ENCODE measurements around the gene TAAR6. TPM values are rescaled to one million over a fixed set of nuclear protein-coding genes. Genes with fewer than 3 reads are reported as not detected.

Gene TAAR6
- total RNA-seq, 1 experiment from 2014 or later, result not detected

Small RNAs within 50 kb of the gene (small RNA-seq; reads per million reads assigned to genes)
- gene TAAR7P, result 0 reads per million in 2 experiments

Other genes with a start within 250 kb of the TAAR6 start
- gene MOXD1, start 168.8 kb upstream of the TAAR6 start, total RNA-seq (2014; rRNA removed; shearing (Covaris generic)), result 17.2 and 17.6 TPM in 2 replicates
- 87.6 and 107 TPM in 2 replicates for gene STX7, start 57.2 kb upstream of the TAAR6 start, total RNA-seq (2014; rRNA removed; shearing (Covaris generic))
- gene TAAR9, start 32.0 kb upstream of the TAAR6 start, total RNA-seq (2014; rRNA removed; shearing (Covaris generic)), result not detected in 2 replicates
- not detected in 2 replicates for gene TAAR8, start 17.6 kb upstream of the TAAR6 start, total RNA-seq (2014; rRNA removed; shearing (Covaris generic))
- gene TAAR5, start 19.4 kb downstream of the TAAR6 start, total RNA-seq (2014; rRNA removed; shearing (Covaris generic)), result not detected in 2 replicates
- not detected in 2 replicates for gene TAAR2, start 54.0 kb downstream of the TAAR6 start, total RNA-seq (2014; rRNA removed; shearing (Covaris generic))
- not detected in 2 replicates for gene TAAR1, start 88.9 kb downstream of the TAAR6 start, total RNA-seq (2014; rRNA removed; shearing (Covaris generic))
- gene VNN1, start 143.7 kb downstream of the TAAR6 start, total RNA-seq (2014; rRNA removed; shearing (Covaris generic)), result not detected in 2 replicates
- gene VNN2, start 187.6 kb downstream of the TAAR6 start, total RNA-seq (2014; rRNA removed; shearing (Covaris generic)), result 0.08 and 0.34 TPM in 2 replicates
- 47.2 and 54.8 TPM in 2 replicates for gene SLC18B1, start 228.3 kb downstream of the TAAR6 start, total RNA-seq (2014; rRNA removed; shearing (Covaris generic))
- gene RPS12, start 244.2 kb downstream of the TAAR6 start, total RNA-seq (2014; rRNA removed; shearing (Covaris generic)), result 2,464 and 2,714 TPM in 2 replicates